H1 (cell line): Measurements from ENCODE around the gene OBSCN. TPM values are rescaled to one million over a fixed set of nuclear protein-coding genes. Genes with fewer than 3 reads are reported as not detected.
A peak's percentile ranks its signal among the peaks of the same experiment; 100 is the strongest.

Experiments
- CTCF ChIA-PET: fragments of 300-600 bp; sonication (Branson Sonifier 250); formaldehyde crosslinking; loops from one replicate; lab custom pipeline; 2021; ENCODE audit not compliant: partially characterized antibody; lab: Charles Lee
- POLR2A ChIA-PET: fragments of 300-600 bp; sonication (Branson Sonifier 250); formaldehyde crosslinking; loops from one replicate; lab custom pipeline; 2021; ENCODE audit warnings: inconsistent platforms; ENCODE audit not compliant: partially characterized antibody; lab: Charles Lee
- DNase-seq, 2 experiments: peaks; one replicate each; pipeline versions ENCODE4 v3.0.0 to v3.0.0-alpha.2; 2010 to 2022; ENCODE audit warnings: low spot score in 2 of 2, low read depth in 1 of 2, mixed read lengths in 1 of 2
- FAIRE-seq: peaks from 2 replicates; lab custom pipeline; 2011; peaks lifted over from hg19 to GRCh38; lab: Jason Lieb, UNC
- H2AFZ ChIP-seq: 2 replicates; pipeline ENCODE4 v1.8.1; 2012; ENCODE audit warnings: low read length, inconsistent platforms
- H2AK5ac ChIP-seq: 2 replicates; pipeline ENCODE4 v1.6.1; 2013; ENCODE audit warnings: low read depth, low read length
- H2BK120ac ChIP-seq: replicated peaks from 2 replicates; pipeline ENCODE3; 2013; ENCODE audit warnings: low read depth, low read length, inconsistent platforms
- H2BK12ac ChIP-seq: 2 replicates; pipeline ENCODE4 v1.6.1; 2013; ENCODE audit warnings: low read depth, low read length
- H2BK15ac ChIP-seq: 2 replicates; pipeline ENCODE4 v1.6.1; 2013; ENCODE audit warnings: low read length
- H2BK20ac ChIP-seq: 2 replicates; pipeline ENCODE4 v1.6.1; 2013; ENCODE audit warnings: low read length
- H2BK5ac ChIP-seq: 2 replicates; pipeline ENCODE4 v1.6.1; 2013; ENCODE audit warnings: low read depth, low read length
- H3K14ac ChIP-seq: 2 replicates; pipeline ENCODE4 v1.6.1; 2013; ENCODE audit warnings: inconsistent platforms; ENCODE audit not compliant: insufficient read length
- H3K18ac ChIP-seq: 2 replicates; pipeline ENCODE4 v1.6.1; 2013; ENCODE audit warnings: low read length; ENCODE audit errors: extremely low read depth
- H3K23ac ChIP-seq: 2 replicates; pipeline ENCODE4 v1.6.1; 2013; ENCODE audit warnings: inconsistent platforms; ENCODE audit not compliant: insufficient read length
- H3K23me2 ChIP-seq: 2 replicates; pipeline ENCODE4 v1.6.1; 2013; ENCODE audit warnings: low read depth, low read length
- H3K27ac ChIP-seq: 2 replicates; pipeline ENCODE4 v1.6.1; 2011; ENCODE audit warnings: low read depth, low read length, inconsistent platforms
- H3K27me3 ChIP-seq, 4 experiments: replicated peaks in 1 of 4; 1 replicate in 1 of 4; 2 replicates in 3 of 4; pipeline versions ENCODE4 v1.6.1 to v1.8.1; 2011 to 2013; ENCODE audit warnings: low read length in 3 of 4, mild to moderate bottlenecking in 3 of 4, inconsistent platforms in 2 of 4, mixed read lengths in 2 of 4, moderate library complexity in 1 of 4; ENCODE audit not compliant: control insufficient read depth in 3 of 4, insufficient read depth in 3 of 4; ENCODE audit errors: extremely low read depth in 1 of 4
- H3K36me3 ChIP-seq, 4 experiments: 2 replicates each; pipeline versions ENCODE4 v1.6.1 to v1.8.1; 2011 to 2013; ENCODE audit warnings: mild to moderate bottlenecking in 4 of 4, low read length in 3 of 4, moderate library complexity in 2 of 4, control low read depth in 1 of 4, inconsistent platforms in 1 of 4; ENCODE audit not compliant: insufficient read depth in 4 of 4, control insufficient read depth in 2 of 4
- H3K4ac ChIP-seq: replicated peaks from 2 replicates; pipeline ENCODE3; 2013; ENCODE audit warnings: low read length, low read depth, mixed read lengths, inconsistent platforms; ENCODE audit not compliant: insufficient read length
- H3K4me1 ChIP-seq, 4 experiments: replicated peaks in 1 of 4; 1 replicate in 1 of 4; 2 replicates in 3 of 4; pipeline versions ENCODE4 v1.6.1 to v1.8.1; 2011 to 2013; ENCODE audit warnings: low read length in 3 of 4, inconsistent platforms in 2 of 4, mixed read lengths in 1 of 4; ENCODE audit not compliant: insufficient read depth in 4 of 4, control insufficient read depth in 3 of 4
- H3K4me2 ChIP-seq, 2 experiments: 2 replicates each; pipeline versions ENCODE4 v1.6.1 to v1.8.1; 2011 to 2013; ENCODE audit warnings: low read depth in 2 of 2, low read length in 2 of 2, control low read depth in 1 of 2, inconsistent platforms in 1 of 2, mild to moderate bottlenecking in 1 of 2; ENCODE audit not compliant: insufficient read depth in 1 of 2
- H3K4me3 ChIP-seq, 4 experiments: fragments of 200-600, 300-600 bp in 1 of 4; sonication (generic), shearing (Covaris generic), sonication (Bioruptor Twin) in 1 of 4; 2 replicates each; pipeline versions ENCODE4 v1.5.1 to v1.8.1; 2011 to 2016; ENCODE audit warnings: low read length in 4 of 4, low read depth in 3 of 4, control low read depth in 2 of 4, inconsistent platforms in 2 of 4, mild to moderate bottlenecking in 2 of 4, mixed read lengths in 1 of 4, moderate library complexity in 1 of 4; ENCODE audit not compliant: insufficient read depth in 2 of 4; ENCODE audit errors: extremely low read depth in 1 of 4
- H3K56ac ChIP-seq: replicated peaks from 2 replicates; pipeline ENCODE3; 2013; ENCODE audit warnings: low read depth, mild to moderate bottlenecking, mixed read lengths, low read length, inconsistent platforms; ENCODE audit not compliant: insufficient read length
- H3K79me1 ChIP-seq: 2 replicates; pipeline ENCODE4 v1.6.1; 2013; ENCODE audit warnings: low read depth, low read length, control low read depth
- H3K79me2 ChIP-seq, 2 experiments: 2 replicates each; pipeline versions ENCODE4 v1.6.1 to v1.8.1; 2012 to 2013; ENCODE audit warnings: low read length in 2 of 2, mild to moderate bottlenecking in 2 of 2, inconsistent platforms in 1 of 2; ENCODE audit not compliant: insufficient read depth in 2 of 2, control insufficient read depth in 1 of 2
- H3K9ac ChIP-seq, 4 experiments: replicated peaks in 1 of 4; 1 replicate in 1 of 4; 2 replicates in 3 of 4; pipeline versions ENCODE4 v1.6.1 to v1.8.1; 2011 to 2013; ENCODE audit warnings: low read depth in 3 of 4, low read length in 3 of 4, control low read depth in 2 of 4, mild to moderate bottlenecking in 2 of 4, moderate library complexity in 2 of 4, inconsistent platforms in 1 of 4; ENCODE audit errors: extremely low read depth in 1 of 4
- H3K9me3 ChIP-seq, 2 experiments: 2 replicates each; pipeline versions ENCODE4 v1.6.1 to v1.8.1; 2012 to 2013; ENCODE audit warnings: mild to moderate bottlenecking in 2 of 2, moderate library complexity in 2 of 2, control low read depth in 1 of 2, inconsistent platforms in 1 of 2, low read depth in 1 of 2, low read length in 1 of 2, mixed read lengths in 1 of 2; ENCODE audit not compliant: insufficient read depth in 2 of 2
- H4K20me1 ChIP-seq, 2 experiments: replicated peaks in 1 of 2; 2 replicates each; pipeline versions ENCODE3 to v1.8.1; 2011 to 2013; ENCODE audit warnings: inconsistent platforms in 2 of 2, low read length in 2 of 2, mild to moderate bottlenecking in 1 of 2; ENCODE audit not compliant: insufficient read depth in 2 of 2, control insufficient read depth in 1 of 2
- H4K5ac ChIP-seq: 2 replicates; pipeline ENCODE4 v1.6.1; 2013; ENCODE audit warnings: low read length, low read depth, mixed read lengths, inconsistent platforms; ENCODE audit not compliant: insufficient read length
- H4K8ac ChIP-seq: 2 replicates; pipeline ENCODE4 v1.8.0; 2013; ENCODE audit warnings: mild to moderate bottlenecking, moderate library complexity, low read length, inconsistent platforms; ENCODE audit not compliant: insufficient read depth; ENCODE audit errors: extremely low read depth
- H4K91ac ChIP-seq: replicated peaks from 2 replicates; pipeline ENCODE3; 2013; ENCODE audit warnings: low read length, mixed read lengths, inconsistent platforms; ENCODE audit not compliant: insufficient read length
- ATF2 ChIP-seq: IDR thresholded peaks from 2 replicates; pipeline ENCODE4 v1.6.1; 2012; ENCODE audit warnings: low read length, inconsistent platforms
- CEBPB ChIP-seq: IDR thresholded peaks from 2 replicates; pipeline ENCODE4 v1.6.1; 2012; ENCODE audit warnings: low read depth, low read length
- CHD2 ChIP-seq: IDR thresholded peaks from 2 replicates; pipeline ENCODE4 v1.6.1; 2012; ENCODE audit warnings: low read length, improper control_type of control experiment
- E2F6 ChIP-seq: IDR thresholded peaks from 2 replicates; pipeline ENCODE4 v1.6.1; 2012; ENCODE audit warnings: inconsistent platforms
- FOSL1 ChIP-seq: IDR thresholded peaks from 2 replicates; pipeline ENCODE4 v1.6.1; 2011; ENCODE audit warnings: mild to moderate bottlenecking, low read depth, low read length, moderate library complexity; ENCODE audit not compliant: insufficient read depth
- KDM4A ChIP-seq: IDR thresholded peaks from one replicate; pipeline ENCODE4 v1.7.1; 2012; ENCODE audit warnings: low read depth, mild to moderate bottlenecking, moderate library complexity, low read length, inconsistent platforms; ENCODE audit not compliant: severe bottlenecking
- POU5F1 ChIP-seq: IDR thresholded peaks from 2 replicates; pipeline ENCODE4 v1.6.1; 2011; ENCODE audit warnings: low read depth, mild to moderate bottlenecking, low read length, moderate library complexity
- SIX5 ChIP-seq: IDR thresholded peaks from 2 replicates; pipeline ENCODE4 v1.6.1; 2011; ENCODE audit warnings: mild to moderate bottlenecking, low read depth, low read length
- SP2 ChIP-seq: IDR thresholded peaks from 2 replicates; pipeline ENCODE4 v1.6.1; 2012; ENCODE audit warnings: mild to moderate bottlenecking, low read length, inconsistent platforms
- TAF1 ChIP-seq: IDR thresholded peaks from 2 replicates; pipeline ENCODE4 v1.6.1; 2011; ENCODE audit warnings: mild to moderate bottlenecking, low read depth, low read length
- WGBS, 2 experiments: shearing (Covaris generic) in 1 of 2; methylation state at CpG; one replicate each; pipeline versions ENCODE4 v1.1.6 to v1.1.7; 2013 to 2015; ENCODE audit warnings: low lambda C conversion rate in 2 of 2, mixed read lengths in 2 of 2, inconsistent platforms in 1 of 2, low coverage in 1 of 2, missing lambda C conversion rate in 1 of 2; ENCODE audit not compliant: insufficient replicate concordance in 2 of 2, insufficient coverage in 1 of 2, insufficient read length in 1 of 2; ENCODE audit errors: extremely low coverage in 1 of 2, missing lambda C conversion rate in 1 of 2; 5-methylcytosine and 5-hydroxymethylcytosine counted together
- polyA plus RNA-seq, 7 experiments: library from polyadenylated mRNA; depleted of rRNA in 3 of 7; stranded (reverse) in 5 of 7; unstranded in 2 of 7; fragments of >200 nt in 5 of 7; fragments of 200-250 nt in 2 of 7; gene quantifications; 1 replicate in 5 of 7; 2 replicates in 1 of 7; 4 replicates in 1 of 7; pipeline versions ENCODE4 v1.2.1 to v1.2.3, GENCODE V29; 2011 to 2013; ENCODE audit warnings: missing spikeins in 2 of 7, mixed read lengths in 2 of 7
- total RNA-seq: library from RNA; stranded (reverse); fragmentation: NEBNext Ultra II Directional; extraction: Animal tissue kit (Norgen Biotek cat#: 25700); gene quantifications from 2 replicates; pipeline ENCODE4 v1.2.1, GENCODE V29; 2021

Gene OBSCN
- total and polyA plus RNA-seq, 2 of the 8 experiments (the other 6 are each of a cell fraction or from before 2014, with no cell fraction given): 7.5 to 28.4 TPM

- Histone ChIP-seq H4K8ac (no peak overlapping the region; the same call in 1 of the 2 replicates), H2BK120ac (no peak overlapping the region), H2BK20ac (no peak overlapping the region), H2BK12ac (no peak overlapping the region), H4K5ac (no peak overlapping the region), H3K27me3 (no peaks in the 10 kb centered on the region), H3K9me3 (no peaks in the 10 kb centered on the region; a peak in 1 of 4 replicates), H3K79me1 (no peaks in the 10 kb centered on the region), H2BK5ac (no peak overlapping the region), H2AK5ac (no peak overlapping the region), H3K4me1 (no peaks in the 10 kb centered on the region; a peak in 1 of 7 replicates), H3K23me2 (no peaks in the 10 kb centered on the region), H3K18ac (no peak overlapping the region), H4K91ac (no peak overlapping the region), H2BK15ac (no peak overlapping the region), H3K27ac (no peak overlapping the region), H3K56ac (no peak overlapping the region), H3K9ac (no peak overlapping the region), H3K4me3 (no peak overlapping the region), H3K36me3 (peaks cover 0 to 5% (median 3%) of the 10 kb centered on the region in 4 experiments; a peak in 4 of 8 replicates), H3K4me2 (no peak overlapping the region), H3K23ac (no peak overlapping the region), H3K14ac (no peak overlapping the region), H3K4ac (no peak overlapping the region), H2AFZ (no peak overlapping the region), H4K20me1 (peaks cover 0 to 10% of the 10 kb centered on the region in 2 experiments), H3K79me2 (no peaks in the 10 kb centered on the region)
- 87% methylated on average over 18 of the region's 18 CpGs; no CpG with 5 or more reads in 1 of the 2 experiments for WGBS, 2 experiments
- peak in 1 of 2 experiments; percentile 41 for DNase-seq
- FAIRE-seq: no peak
- TF ChIP-seq CEBPB (no peak), CHD2 (no peak), TAF1 (no peak), ATF2 (no peak), E2F6 (no peak), KDM4A (no peak), SIX5 (no peak), FOSL1 (no peak), POU5F1 (no peak), SP2 (no peak)
- POLR2A ChIA-PET: no interaction called here
- CTCF ChIA-PET: no interaction called here
Observed at GRCh38 chr1:228336308-228337030, 128.6 kb downstream of the OBSCN start.
